Peyer's patch (tissue), 4 donors: ENCODE results near the gene TIMM8A.
"Not testable (repeated sequence)": the region's sequence is repeated elsewhere in the genome, so short reads cannot be mapped to it uniquely, and the experiment has no call there.

Source experiments
- POLR2A ChIP-seq, 2 donors: fragments of 450-650 bp; IDR thresholded peaks; one replicate each; pipeline ENCODE4 v1.5.1; 2017; ENCODE audit warnings: antibody characterized with exemption in 2 of 2, mild to moderate bottlenecking in 2 of 2, moderate library complexity in 2 of 2
- TF ChIP-seq, protein P1 (sequence below), 6 experiments: fragments of 450-650 bp in 4 of 6; fragments of 200-600 bp in 2 of 6; sonication (generic) in 1 of 6; IDR thresholded peaks; one replicate each; pipeline ENCODE4 v1.5.1; 2017 to 2019; ENCODE audit warnings: antibody characterized with exemption in 6 of 6, mild to moderate bottlenecking in 3 of 6, moderate library complexity in 1 of 6

DNA sequence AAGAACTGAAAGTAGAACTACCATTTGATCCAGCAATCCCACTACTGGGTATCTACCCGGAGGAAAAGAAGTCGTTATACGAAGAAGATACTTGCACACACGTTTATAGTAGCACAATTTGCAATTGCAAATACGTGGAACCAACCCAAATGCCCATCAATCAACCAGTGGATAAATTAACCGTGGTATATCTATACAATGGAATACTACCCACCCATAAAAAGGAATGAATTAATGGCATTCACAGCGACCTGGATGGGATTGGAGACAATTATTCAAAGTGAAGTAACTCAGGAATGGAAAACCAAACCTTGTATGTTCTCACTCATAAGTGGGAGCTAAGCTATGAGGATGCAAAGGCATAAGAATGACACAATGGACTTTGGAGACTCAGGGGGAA, 14.2 kb downstream of the TIMM8A start:
- TF ChIP-seq POLR2A (IDR thresholded peaks at IDR 0.05), result not testable (repeated sequence)
- TF ChIP-seq, protein P1, sequence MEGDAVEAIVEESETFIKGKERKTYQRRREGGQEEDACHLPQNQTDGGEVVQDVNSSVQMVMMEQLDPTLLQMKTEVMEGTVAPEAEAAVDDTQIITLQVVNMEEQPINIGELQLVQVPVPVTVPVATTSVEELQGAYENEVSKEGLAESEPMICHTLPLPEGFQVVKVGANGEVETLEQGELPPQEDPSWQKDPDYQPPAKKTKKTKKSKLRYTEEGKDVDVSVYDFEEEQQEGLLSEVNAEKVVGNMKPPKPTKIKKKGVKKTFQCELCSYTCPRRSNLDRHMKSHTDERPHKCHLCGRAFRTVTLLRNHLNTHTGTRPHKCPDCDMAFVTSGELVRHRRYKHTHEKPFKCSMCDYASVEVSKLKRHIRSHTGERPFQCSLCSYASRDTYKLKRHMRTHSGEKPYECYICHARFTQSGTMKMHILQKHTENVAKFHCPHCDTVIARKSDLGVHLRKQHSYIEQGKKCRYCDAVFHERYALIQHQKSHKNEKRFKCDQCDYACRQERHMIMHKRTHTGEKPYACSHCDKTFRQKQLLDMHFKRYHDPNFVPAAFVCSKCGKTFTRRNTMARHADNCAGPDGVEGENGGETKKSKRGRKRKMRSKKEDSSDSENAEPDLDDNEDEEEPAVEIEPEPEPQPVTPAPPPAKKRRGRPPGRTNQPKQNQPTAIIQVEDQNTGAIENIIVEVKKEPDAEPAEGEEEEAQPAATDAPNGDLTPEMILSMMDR (IDR thresholded peaks at IDR 0.05), result not testable (repeated sequence)
